Neutrophil (primary cell): ENCODE data around the gene ECE1.

Experiments
- H3K27ac ChIP-seq: fragments of 200-600 bp; sonication (generic); 2 replicates; pipeline ENCODE4 v1.5.1; 2016; ENCODE audit warnings: mild to moderate bottlenecking, moderate library complexity
- H3K27me3 ChIP-seq: fragments of 200-600 bp; sonication (generic); 2 replicates; pipeline ENCODE4 v1.6.0; 2016; ENCODE audit warnings: mild to moderate bottlenecking
- H3K36me3 ChIP-seq: fragments of 200-600 bp; sonication (generic); 2 replicates; pipeline ENCODE4 v1.5.1; 2017
- H3K4me1 ChIP-seq, 2 experiments: fragments of 200-600 bp in 1 of 2; sonication (generic) in 1 of 2; 1 replicate in 1 of 2; 2 replicates in 1 of 2; pipeline versions ENCODE4 v1.5.1 to v1.6.1; 2013 to 2016; ENCODE audit warnings: low read depth in 1 of 2, low read length in 1 of 2, mild to moderate bottlenecking in 1 of 2, moderate library complexity in 1 of 2; ENCODE audit not compliant: control insufficient read depth in 1 of 2, insufficient read depth in 1 of 2
- H3K4me3 ChIP-seq, 2 experiments: fragments of 200-600 bp in 1 of 2; sonication (generic) in 1 of 2; 1 replicate in 1 of 2; 2 replicates in 1 of 2; pipeline ENCODE4 v1.5.1; 2013 to 2016; ENCODE audit warnings: low read depth in 1 of 2, low read length in 1 of 2, mild to moderate bottlenecking in 1 of 2, moderate library complexity in 1 of 2
- H3K9me3 ChIP-seq: fragments of 200-600 bp; sonication (generic); 2 replicates; pipeline ENCODE4 v1.5.1; 2016
- CTCF ChIP-seq: fragments of 200-600 bp; sonication (generic); IDR thresholded peaks from 2 replicates; pipeline ENCODE4 v1.5.1; 2016; ENCODE audit warnings: antibody characterized with exemption

The ECE1 gene

GRCh38 chr1:21327566-21328323, 37.5 kb upstream of the ECE1 start:
- H3K4me1 ChIP-seq, result peaks cover 85 to 88% of the 10 kb centered on the region in 2 experiments
- H3K27ac ChIP-seq, result peak overlapping the region; percentile 98
- no peaks in the 10 kb centered on the region for H3K27me3 ChIP-seq
- no peak for TF ChIP-seq CTCF
- no peak overlapping the region for H3K4me3 ChIP-seq
- H3K9me3 ChIP-seq, result no peaks in the 10 kb centered on the region
- peaks cover 5% of the 10 kb centered on the region for H3K36me3 ChIP-seq

GRCh38 chr1:21326861-21327344, 36.6 kb upstream of the ECE1 start:
- H3K9me3 ChIP-seq, result no peaks in the 10 kb centered on the region
- peak overlapping the region; percentile 98 for H3K27ac ChIP-seq
- no peaks in the 10 kb centered on the region for H3K27me3 ChIP-seq
- H3K4me3 ChIP-seq, result no peak overlapping the region
- H3K36me3 ChIP-seq, result peaks cover 5% of the 10 kb centered on the region
- no peak for TF ChIP-seq CTCF
- peaks cover 86 to 90% of the 10 kb centered on the region in 2 experiments for H3K4me1 ChIP-seq

DNA sequence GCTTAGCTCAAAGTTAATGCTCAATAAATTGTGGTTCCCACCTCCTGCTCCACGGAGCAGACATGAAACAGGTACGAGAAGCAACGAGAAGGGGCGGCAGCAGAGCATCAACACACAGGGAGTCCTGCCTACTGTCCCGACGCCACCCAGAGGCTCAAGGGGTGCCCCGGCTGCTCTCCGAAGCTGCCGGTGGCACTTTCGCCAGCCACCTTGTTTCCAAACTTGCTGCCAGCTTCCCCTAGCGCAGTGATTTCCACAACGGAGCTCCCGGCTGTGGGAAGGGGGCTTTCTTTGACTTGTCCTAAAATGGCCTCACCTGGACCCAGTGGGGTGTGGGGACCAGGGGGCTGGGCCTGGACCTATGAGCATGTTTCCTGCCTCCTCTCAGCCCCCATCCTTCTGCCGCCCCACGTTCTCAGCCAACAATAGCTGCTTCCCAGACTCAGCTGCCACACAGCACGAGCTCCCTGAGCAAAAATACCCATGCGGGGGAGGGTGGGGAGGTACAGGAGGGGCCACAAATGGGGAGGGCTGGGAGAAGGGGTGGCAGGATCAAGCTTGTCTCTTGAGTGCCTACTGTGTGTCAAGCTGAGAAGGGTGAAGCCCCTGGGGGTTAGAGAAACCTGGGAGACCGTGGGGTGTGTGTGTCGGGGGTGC, 35.6 kb upstream of the ECE1 start:
- Histone ChIP-seq H3K27me3 (no peaks in the 10 kb centered on the region), H3K36me3 (peaks cover 3% of the 10 kb centered on the region), H3K27ac (peak overlapping the region; percentile 98), H3K4me1 (peaks cover 80 to 82% of the 10 kb centered on the region in 2 experiments), H3K4me3 (peak overlapping the region; percentile 50 to 56), H3K9me3 (no peaks in the 10 kb centered on the region)
- TF ChIP-seq CTCF, result no peak

- TF ChIP-seq CTCF, result no peak
- Histone ChIP-seq H3K4me1 (peaks cover 74 to 76% of the 10 kb centered on the region in 2 experiments), H3K36me3 (no peaks in the 10 kb centered on the region), H3K9me3 (no peaks in the 10 kb centered on the region), H3K4me3 (peak overlapping the region; percentile 50 to 56), H3K27me3 (no peaks in the 10 kb centered on the region), H3K27ac (peak overlapping the region; percentile 98)
These were observed 35.0 kb upstream of the ECE1 start for GRCh38 chr1:21325231-21325718.

GRCh38 chr1:21324368-21325141, 34.3 kb upstream of the ECE1 start:
- peak; percentile 13 for TF ChIP-seq CTCF
- H3K9me3 ChIP-seq, result no peaks in the 10 kb centered on the region
- peaks cover 69 to 70% of the 10 kb centered on the region in 2 experiments for H3K4me1 ChIP-seq
- peak overlapping the region; percentile 50 to 56 for H3K4me3 ChIP-seq
- no peaks in the 10 kb centered on the region for H3K27me3 ChIP-seq
- H3K27ac ChIP-seq, result peak overlapping the region; percentile 98
- H3K36me3 ChIP-seq, result no peaks in the 10 kb centered on the region
